ENCODE measurements around the gene ZNF319.

ZNF319 gene

DNA sequence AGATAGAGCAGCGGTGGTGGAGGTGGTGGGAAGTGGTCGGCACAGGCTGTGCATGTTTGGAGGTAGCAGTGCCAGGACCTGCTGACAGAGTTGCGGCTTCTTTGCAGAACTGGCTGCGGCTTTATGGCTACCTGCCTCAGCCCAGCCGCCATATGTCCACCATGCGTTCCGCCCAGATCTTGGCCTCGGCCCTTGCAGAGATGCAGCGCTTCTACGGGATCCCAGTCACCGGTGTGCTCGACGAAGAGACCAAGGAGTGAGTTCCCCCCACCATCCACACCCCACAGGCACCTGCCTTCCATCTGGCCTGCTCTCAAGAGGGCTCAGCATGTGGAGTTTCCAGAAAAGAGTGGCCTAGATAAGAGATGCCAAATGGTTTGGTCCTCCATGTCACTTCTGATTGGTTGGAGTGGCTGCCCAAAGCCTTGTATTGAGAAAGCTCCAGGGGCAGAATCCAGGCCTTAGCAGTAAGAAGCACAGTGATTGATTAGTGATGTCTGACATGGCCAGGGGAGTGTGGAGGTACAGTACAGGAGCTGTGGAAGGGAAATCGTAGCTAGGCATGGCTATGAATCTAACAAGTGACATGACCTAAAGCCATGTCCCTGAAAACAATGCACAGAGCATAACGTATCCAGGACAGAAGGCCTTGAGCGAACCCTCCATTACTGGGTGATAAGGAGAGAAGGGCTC lies 37.0 kb upstream of the ZNF319 start:
- no peak for DNase-seq (ENCODE audit: low read depth in 1 of 2, low spot score in 1 of 2)

DNA sequence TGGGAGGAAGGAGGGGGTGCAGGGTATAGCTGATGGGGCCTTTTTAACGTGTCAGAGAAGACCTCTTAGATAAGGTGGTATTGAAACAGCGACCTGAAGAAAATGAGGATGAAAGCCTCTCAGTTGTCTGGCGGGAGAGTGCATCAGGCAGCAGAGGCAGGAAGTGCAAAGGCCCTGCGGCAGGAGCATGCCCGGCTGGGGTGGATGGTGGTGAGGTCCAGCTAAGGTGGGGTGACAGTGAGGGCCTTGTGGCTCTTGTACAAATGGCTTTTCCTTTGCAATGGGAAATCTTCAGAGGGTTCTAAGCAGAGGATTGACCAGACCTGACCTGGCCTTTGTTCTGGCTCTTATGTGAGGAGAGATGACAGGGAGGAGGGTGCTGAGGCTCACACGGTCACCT lies 36.5 kb upstream of the ZNF319 start:
- DNase-seq (ENCODE audit: low read depth in 1 of 2, low spot score in 1 of 2) = no peak

DNA sequence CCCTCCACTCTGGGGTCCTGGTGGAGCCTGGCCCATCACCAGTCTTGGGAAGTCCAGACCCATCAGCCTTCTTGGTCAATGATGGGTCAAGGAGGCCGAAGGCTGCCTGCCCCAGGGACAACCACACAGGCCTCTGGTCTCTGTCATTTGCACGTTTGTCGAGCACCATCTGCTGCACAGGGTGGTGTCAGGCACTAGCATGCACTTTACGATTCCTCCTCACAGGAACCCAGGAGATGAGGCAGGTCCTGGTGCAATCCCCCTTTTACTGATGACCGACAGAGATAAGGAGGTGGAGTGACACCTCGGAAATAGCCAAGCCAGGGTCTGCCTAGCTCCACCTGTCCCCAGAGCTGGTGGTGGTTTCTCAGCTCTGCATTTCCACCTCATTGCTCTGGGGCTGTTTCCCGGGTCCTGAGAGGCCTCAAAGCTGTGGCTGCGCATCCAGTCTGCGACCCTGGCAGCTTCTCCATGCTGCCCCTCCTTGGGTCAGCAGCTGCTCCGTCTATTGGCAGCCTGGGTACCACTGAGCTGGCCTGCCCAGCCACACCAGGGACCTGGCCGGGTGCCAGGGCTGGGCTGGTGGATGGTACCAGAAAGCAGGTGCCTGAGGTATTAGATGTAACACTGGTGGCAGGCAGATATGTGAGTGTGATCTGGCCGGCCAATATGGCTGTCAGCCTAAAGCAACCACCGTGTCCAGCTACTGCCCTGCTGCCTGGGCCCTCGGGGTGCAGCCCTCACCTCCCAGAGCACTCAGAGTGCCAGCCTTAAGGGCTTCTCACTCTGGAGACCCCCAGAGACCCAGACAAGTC lies 35.1 kb upstream of the ZNF319 start:
- no peak for DNase-seq (ENCODE audit: low read depth in 1 of 2, low spot score in 1 of 2)

DNA sequence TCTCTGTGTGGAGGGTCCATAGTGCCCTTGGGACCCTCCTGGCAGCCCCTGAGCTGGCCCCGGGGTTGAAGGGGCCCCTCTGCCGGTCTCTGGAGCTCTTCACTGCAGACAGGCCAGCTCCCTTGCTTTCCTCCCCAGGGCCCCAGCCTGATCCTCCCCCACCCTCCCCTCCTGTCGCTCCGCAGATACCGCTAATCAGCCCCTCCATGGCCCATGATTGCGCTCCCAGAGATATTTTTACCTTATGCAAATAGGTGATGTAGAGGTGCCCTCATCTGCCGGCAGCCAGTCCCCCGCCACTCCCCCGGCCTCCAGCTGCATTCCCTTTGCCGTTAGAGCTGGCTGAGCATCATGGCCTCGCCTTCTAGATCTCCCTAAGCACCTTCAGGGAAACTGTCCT lies 34.3 kb upstream of the ZNF319 start:
- no peak for DNase-seq (ENCODE audit: low read depth in 1 of 2, low spot score in 1 of 2)

DNA sequence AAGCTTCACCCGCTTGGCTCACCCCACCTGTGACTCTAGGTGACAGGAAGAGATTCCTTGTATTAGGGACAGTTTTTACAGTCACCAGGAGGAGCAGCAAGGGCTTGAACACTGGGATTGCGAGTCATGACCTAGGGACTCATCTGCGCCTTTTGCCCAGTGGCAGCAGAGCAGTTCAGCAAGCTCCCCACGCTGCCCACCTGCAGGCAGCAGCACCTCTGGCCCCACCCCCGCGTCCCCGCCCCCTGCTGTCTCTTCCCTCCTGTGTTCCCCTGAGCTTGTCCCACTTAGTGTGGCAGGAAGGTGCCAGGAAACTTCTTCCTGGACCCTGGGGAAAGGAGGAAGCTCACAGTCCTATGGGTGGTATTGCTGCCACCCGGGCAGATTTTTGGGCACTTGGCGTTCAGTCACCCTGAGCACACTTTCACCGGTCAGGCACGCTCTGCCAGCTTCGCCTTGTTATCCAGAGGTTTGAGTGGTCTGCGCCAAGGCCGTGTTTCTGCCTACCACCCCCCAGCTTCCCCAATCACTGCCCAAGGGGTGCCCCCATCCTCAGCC lies 33.7 kb upstream of the ZNF319 start:
- no peak for DNase-seq (ENCODE audit: low read depth in 1 of 2, low spot score in 1 of 2)

DNA sequence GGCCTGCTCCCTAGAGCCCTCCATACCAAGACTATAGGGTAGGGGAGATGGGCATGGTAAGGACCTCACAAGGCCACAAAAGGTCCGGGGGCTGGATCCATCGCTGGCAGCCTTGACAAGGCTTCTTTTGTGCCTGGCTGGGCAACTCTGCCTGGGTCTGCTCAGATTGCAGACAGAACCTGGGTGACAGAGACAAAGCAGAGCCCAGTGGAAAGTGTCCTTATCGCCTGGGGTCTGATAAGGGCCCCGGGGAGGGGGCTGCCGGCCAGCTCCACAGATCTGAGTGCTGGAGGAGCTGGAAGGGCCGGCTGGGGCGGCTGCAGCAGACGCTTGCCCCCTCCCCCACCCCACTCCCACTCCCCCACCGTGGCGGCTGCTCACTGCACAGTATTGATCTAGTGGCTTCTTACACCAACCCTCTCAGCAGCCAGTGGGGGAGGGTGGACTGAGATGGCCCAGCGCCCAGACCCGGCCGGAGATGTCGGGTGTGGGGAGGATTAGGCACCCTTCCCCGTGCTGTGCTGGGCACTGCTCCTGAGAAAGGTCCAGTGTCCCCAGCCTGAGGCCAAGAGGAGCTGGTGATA lies 32.3 kb upstream of the ZNF319 start:
- no peak for DNase-seq (ENCODE audit: low read depth in 1 of 2, low spot score in 1 of 2)

DNA sequence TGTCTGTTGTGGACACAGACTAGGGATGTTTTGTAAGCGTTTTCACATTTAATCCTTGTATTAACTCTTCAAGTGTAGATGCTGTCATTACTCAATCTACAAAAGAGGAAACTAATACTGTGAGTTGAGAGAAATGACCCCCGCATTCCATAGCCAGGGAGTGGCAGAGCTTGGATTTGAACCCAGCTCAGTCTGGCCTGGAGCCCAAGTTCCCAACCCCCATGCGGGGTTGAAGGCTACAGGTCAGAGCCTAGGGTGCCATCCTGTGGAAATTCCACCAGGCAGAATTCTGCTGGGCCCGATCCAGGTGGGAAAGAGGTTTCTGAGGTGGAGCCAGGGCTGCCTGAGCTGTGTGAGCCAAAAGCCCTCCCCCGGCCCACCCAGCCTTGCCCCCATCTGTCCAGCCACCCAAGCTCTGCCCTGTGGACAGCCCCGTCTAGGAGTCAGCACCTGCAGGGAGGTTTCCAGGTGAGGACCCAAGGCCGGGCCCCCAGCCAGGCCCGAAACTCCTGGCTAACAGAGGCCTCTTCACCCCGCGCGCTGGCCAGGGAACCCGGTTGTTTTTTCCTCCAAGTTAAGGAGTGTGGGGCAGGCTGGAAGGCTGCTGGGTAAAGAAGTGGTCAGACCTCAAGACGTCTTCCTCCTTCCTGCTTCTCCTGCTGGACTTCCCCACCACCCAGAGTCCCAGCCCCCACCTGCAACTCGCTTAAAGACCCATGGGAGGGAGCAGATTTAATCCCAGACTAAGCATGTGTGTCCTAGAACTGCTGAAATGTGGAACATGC lies 30.7 kb upstream of the ZNF319 start:
- DNase-seq (ENCODE audit: low read depth in 1 of 2, low spot score in 1 of 2) = no peak

DNA sequence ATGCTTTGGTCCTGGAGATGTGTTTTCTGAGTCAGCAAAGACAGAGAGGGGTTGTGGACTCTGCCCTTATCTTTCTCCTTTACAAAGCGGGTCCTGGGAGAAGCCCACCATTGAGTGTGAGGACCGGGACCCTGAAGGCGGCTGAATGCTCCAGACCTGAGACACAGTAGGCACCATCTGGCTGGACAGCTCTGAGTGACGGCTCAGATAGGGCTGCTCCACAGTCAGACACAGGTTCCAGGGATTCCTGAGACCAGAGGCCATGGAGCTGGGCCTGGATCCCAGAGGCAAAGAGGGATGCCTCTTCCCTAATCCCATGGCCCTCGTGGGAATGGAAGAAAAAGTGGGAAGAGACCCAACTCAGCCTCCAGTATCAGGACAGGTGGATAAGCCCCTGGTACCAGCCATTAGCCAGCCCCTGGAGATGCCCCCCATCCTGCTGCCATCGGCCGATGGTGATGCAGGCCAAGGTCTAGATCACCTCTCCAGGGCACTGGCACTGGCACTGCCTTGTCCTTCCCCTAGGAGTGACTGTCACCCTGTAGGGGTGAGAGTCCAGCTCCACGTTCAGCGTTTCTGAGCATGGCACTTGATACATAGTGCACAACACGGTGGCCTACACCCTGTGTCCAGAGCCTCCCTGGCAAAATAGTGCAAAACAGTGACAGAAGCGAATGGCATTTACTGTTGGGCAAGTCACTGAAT lies 29.8 kb upstream of the ZNF319 start:
- no peak for DNase-seq (ENCODE audit: low read depth in 1 of 2, low spot score in 1 of 2)

DNA sequence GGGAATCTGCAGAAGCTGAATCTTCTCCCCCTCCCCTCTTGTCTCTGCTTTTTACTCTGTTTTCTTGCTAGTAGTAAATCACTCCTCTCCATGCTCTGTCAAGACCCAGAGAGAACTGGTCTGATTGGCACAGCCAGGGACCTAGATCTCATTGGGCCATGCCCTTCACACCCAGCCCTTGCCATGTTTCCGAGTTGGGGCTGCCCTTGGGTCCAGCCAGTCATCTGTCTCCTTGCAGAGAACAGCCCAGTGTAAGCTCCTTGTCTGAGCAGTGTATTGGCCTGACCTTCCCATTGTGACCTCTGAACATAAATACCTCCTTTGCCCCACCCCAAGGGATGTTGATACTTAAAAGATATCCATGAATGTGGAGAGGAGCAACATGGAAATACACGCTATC lies 28.9 kb upstream of the ZNF319 start:
- DNase-seq (ENCODE audit: low read depth in 1 of 2, low spot score in 1 of 2) = no peak

DNA sequence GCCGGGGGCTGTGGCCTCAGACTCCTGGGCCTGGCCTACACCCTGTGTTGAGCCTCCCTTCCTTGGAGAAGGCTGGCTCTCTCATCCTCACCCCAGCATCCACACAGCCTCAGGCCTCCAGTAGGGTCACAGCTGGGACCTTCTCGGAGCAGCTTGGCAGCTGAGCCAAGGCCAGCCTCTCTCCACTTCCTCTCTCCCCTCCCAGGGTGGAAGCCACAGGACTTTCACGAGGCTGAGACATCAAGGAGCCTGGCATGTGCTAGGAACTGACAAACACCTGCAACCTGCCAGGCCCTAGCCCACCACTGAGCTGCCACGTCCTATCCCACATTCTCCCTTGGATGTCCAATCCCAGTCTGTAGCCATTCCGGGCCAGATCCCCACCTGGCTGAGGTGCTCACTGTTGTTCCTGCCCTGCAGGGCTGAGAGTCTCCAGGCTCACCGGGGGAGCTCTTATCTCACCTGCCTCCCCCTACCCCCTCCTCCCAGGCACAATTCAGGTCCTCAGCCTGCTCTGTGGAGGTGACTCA lies 28.1 kb upstream of the ZNF319 start:
- DNase-seq (ENCODE audit: low read depth in 1 of 2, low spot score in 1 of 2) = no peak

DNA sequence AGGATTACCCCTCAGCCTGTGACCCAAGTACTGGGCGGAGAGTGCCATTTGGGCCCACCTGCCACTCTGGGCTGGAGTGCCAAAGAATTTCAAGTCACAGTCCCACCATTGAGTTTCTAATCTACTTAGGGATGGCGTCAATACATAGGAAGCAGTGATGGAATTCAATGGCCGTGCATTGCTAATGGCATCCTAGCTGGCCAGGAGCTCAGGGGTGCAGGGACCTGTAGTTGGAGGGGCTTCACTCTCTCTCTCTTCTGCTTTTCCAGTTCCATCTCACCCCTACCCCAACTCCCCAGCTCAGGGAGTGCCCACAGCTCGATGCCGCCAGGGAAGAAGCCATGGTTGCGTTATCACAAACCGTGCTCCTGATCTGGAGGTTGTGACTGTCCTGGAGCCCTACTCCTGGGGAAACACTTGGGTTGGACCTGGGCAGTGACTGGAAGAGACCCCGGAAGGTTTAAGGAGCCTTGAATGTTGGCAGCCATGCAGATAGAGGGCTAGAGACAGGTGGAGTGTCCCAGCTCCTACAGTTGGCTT lies 27.5 kb upstream of the ZNF319 start:
- DNase-seq (ENCODE audit: low read depth in 1 of 2, low spot score in 1 of 2) = no peak

DNA sequence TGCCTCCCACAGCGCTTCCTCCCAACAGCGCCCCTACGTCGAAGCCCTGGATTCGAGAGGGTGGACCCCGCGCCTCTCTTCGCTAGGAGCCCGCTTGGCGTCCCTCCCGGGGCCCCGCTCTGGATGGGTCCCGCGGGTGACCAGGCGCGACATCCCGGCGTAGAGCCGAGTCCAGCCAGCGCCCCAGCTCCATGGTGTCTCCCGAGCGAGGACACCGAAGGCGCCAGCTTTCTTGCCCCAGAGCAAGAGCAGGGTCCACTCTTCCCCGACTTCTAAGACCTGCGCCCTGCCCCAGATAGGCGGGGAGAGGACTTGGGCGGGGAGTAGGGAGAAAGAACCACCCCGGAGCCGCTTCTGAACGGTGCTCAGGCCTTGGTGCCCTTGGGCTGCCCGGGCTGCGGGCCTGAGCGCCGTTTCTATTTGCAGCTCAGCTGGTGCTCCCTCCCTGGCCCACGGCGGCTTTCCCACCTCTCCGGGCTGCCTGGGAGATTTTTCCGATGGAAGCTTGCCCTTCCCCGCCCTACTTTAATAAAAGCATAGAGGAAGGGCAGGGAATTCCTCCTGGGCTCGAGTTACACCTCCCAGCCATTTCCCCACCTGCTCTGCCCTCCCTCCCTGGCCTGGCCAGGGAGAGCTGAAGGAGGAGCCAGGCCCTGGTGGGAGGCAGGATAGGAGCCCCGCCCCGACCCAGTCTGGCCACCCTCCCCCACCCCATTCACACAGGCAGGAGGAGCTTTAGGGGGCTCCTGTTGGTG lies 26.9 kb upstream of the ZNF319 start:
- no peak for DNase-seq (ENCODE audit: low read depth in 1 of 2, low spot score in 1 of 2)

DNA sequence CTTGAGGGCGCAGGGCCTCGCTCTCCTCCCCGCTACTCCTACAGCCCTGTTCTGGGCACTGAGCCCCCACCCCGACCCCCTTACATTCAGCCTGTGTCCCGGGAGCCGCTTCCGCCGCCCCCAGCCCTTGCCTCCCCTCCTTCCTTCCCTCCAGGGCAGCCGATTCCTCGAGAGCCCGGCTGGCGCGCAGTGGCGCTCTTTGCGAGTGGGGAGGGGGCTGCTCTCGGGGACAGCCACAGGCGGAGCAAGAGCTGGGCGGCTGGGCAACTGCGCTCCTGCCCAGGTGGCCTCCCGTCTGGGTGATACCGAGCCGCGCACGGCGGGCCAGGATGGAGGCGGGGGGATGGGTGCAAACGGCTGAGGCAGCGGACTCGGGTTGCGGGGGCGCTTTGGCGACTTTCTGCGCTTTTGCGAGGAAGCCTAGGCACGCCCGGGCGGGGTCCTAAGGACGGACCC lies 26.3 kb upstream of the ZNF319 start:
- no peak for DNase-seq (ENCODE audit: low read depth in 1 of 2, low spot score in 1 of 2)

DNA sequence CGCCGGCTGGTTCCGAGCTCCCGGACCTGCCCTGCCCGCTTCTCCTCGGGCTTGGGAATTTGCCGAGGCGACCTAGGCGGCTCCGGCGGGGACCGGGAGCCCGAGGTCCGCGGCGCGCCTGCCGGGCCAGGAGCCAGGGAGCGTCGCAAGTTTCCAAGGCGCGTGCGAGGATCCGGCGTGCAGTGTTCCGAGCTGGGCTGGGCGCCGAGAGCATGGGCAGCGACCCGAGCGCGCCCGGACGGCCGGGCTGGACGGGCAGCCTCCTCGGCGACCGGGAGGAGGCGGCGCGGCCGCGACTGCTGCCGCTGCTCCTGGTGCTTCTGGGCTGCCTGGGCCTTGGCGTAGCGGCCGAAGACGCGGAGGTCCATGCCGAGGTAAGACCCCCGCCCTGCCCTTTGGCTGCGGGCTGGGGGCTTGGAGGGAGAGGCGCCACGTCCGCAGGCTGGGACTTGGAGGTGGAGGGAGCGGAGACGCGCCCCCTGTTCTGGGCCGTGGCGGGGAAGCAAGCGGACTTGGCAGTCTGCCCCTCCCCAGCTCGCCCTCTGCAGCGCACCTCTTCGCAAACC lies 25.8 kb upstream of the ZNF319 start:
- DNase-seq (ENCODE audit: low read depth in 1 of 2, low spot score in 1 of 2) = no peak

DNA sequence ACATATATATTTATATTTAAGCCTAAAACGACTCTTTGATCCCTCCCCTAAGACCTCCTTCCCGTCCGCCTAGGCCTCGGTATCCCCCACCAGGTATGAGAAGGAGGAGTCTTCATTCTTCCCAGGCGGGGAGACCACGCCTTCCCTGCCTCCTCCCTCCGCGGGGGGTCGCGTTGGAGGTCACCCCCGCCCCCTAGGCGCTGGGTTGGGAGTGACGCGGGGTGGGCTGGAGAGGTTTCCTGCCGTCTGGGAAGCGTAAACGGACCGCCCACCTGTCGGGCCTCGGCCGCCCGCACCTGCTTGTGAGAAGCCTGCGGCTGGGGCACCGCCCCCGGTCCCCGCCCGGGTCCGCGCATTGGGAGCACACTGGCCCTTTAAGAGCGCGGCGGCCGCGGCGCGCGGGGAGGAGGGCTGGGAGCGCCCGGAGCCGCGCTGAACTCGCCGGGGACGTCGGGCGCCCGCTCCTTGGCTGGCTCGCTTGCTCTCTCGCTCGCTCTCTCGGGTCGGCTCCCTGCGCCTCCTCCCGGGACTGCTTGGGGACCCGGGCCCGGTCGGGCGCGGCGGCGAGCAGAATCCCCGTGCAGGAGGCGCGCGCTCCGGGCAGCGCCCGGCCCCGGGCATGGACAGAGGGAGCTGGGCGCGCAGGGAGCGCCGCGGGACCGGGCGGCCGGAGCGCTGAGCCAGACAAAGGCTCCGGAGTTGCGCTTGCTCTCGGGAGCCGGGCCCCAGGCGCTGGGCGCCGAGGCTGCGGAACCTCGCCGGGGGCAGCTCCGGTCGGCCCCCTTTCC lies 25.1 kb upstream of the ZNF319 start, which contains the start of gene MMP15:
MMP15 (plus strand) TSS at position 404 of the 788 bp plus-strand sequence. CDS start 597 bp downstream, outside the sequence.
- peak; percentile 42 for DNase-seq (ENCODE audit: low read depth in 1 of 2, low spot score in 1 of 2)

DNA sequence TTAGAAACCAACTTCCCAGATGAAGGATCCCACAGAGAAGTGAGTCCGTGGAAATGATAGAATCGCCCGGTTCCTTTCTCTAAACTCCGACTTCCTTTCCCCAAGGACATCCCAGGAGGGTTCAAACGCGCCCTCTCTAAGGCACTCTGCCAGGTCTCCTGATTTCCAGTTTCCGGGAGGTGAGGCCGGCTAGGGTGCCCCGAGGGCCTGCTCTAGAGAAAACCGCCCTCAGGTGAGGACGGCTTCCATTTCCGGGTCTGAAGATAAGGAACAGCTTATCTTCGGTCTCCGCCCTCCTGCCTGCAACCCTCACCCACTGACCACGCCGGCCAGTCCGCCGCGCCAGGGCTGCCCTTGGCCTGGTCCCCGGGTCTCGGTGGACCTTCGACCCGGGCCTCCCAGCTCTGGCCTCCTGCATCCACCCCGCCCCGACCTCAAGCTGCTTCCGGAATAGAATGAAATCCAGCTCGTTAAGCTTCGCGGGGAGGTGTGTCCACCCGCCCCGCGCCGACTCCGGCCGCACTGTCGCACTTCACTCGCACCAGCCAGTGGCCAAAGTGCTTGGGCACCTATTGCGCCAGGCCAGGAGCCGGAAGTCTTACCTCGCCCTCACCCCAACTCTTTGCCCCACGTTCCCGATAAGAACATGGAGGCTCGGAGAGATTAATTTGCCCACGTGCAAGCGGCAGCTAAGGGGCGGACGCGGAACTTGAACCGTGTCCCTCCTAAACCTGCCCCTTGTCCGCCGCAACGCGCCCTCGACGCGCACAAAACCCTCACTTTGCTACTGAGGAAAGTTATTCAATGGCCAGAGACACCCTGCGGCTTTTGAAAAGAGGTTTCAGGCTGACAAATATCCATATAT lies 24.2 kb upstream of the ZNF319 start:
- DNase-seq (ENCODE audit: low read depth in 1 of 2, low spot score in 1 of 2) = no peak
